Measurements from ENCODE around the gene TRAPPC4.
"Not testable (repeated sequence)": the region's sequence is repeated elsewhere in the genome, so short reads cannot be mapped to it uniquely, and the experiment has no call there.

- not testable (repeated sequence) for TF ChIP-seq CTCF (IDR thresholded peaks at IDR 0.05); MAX (IDR thresholded peaks at IDR 0.05; ENCODE audit: low read depth); EZH2phosphoT487 (IDR thresholded peaks at IDR 0.05; ENCODE audit: borderline replicate concordance, low read depth); USF1 (IDR thresholded peaks at IDR 0.05; ENCODE audit: borderline replicate concordance, low read depth); TAF1 (IDR thresholded peaks at IDR 0.05; ENCODE audit: borderline replicate concordance, low read depth, low read length); FOXJ3 (CRISPR knock-in tag; IDR thresholded peaks at IDR 0.05); ELF1 (IDR thresholded peaks at IDR 0.05); NRF1 (IDR thresholded peaks at IDR 0.05; ENCODE audit: low read depth, low read length); POLR2AphosphoS5 (IDR thresholded peaks at IDR 0.05; ENCODE audit: low read depth, low read length); RXRA (IDR thresholded peaks at IDR 0.05; ENCODE audit: borderline replicate concordance, low read depth); RCOR1 (IDR thresholded peaks at IDR 0.05; ENCODE audit: low read length); IRF3 (IDR thresholded peaks at IDR 0.05; ENCODE audit: low read depth, low read length); RAD21 (IDR thresholded peaks at IDR 0.05; ENCODE audit: low read length)
Observed at GRCh38 chr11:118984337-118984736, 34.2 kb upstream of the TRAPPC4 start.

Measured in SK-N-SH (cell line).